HEK293 (cell line): ENCODE data around the gene LCN6.

Experiments used
- CTCF ChIA-PET: fragments of 350-600 bp; formaldehyde crosslinking; extraction: SDS; loops from one replicate; lab custom pipeline; 2021; ENCODE audit warnings: antibody characterized with exemption; lab: Yijun Ruan, JAX
- POLR2A ChIA-PET: fragments of 300-600 bp; formaldehyde crosslinking; extraction: SDS; loops from one replicate; lab custom pipeline; 2020; ENCODE audit warnings: antibody characterized with exemption, inconsistent platforms; lab: Yijun Ruan, JAX
- H3K27ac ChIP-seq: fragments of 200-500 bp; sonication (Bioruptor generic); 2 replicates; pipeline ENCODE4 v1.5.1; 2014; ENCODE audit warnings: low read depth, low read length, control low read depth, inconsistent platforms; ENCODE audit errors: extremely low read depth
- H3K36me3 ChIP-seq, 2 experiments: fragments of 200-500 bp in 1 of 2; sonication (Bioruptor generic) in 1 of 2; 1 replicate in 1 of 2; 2 replicates in 1 of 2; pipeline ENCODE4 v1.5.1; 2014 to 2017; ENCODE audit warnings: inconsistent platforms in 2 of 2, low read length in 2 of 2; ENCODE audit not compliant: control insufficient read depth in 2 of 2, insufficient read depth in 1 of 2
- H3K4me1 ChIP-seq: fragments of 200-500 bp; sonication (Bioruptor generic); 2 replicates; pipeline ENCODE4 v1.5.1; 2014; ENCODE audit warnings: mild to moderate bottlenecking, low read length, inconsistent platforms; ENCODE audit not compliant: control insufficient read depth, insufficient read depth
- H3K4me3 ChIP-seq: 2 replicates; pipeline ENCODE4 v1.5.1; 2011; ENCODE audit warnings: low read depth, mild to moderate bottlenecking, control low read depth, low read length, moderate library complexity
- H3K9me3 ChIP-seq: fragments of 200-500 bp; sonication (Bioruptor generic); 2 replicates; pipeline ENCODE4 v1.5.1; 2014; ENCODE audit warnings: low read depth, low read length, inconsistent platforms; ENCODE audit not compliant: control insufficient read depth, insufficient read depth
- GLIS1 ChIP-seq: fragments of 450-650 bp; formaldehyde crosslinking; IDR thresholded peaks from 2 replicates; pipeline ENCODE4 v1.5.1; 2016; ENCODE audit warnings: missing biosample characterization, missing genetic modification characterization
- GLIS2 ChIP-seq: fragments of 450-650 bp; formaldehyde crosslinking; IDR thresholded peaks from 2 replicates; pipeline ENCODE4 v1.5.1; 2016; ENCODE audit warnings: missing biosample characterization, missing genetic modification characterization
- IKZF3 ChIP-seq: fragments of 450-650 bp; IDR thresholded peaks from 2 replicates; pipeline ENCODE4 v1.5.0; 2018; ENCODE audit warnings: missing biosample characterization, mild to moderate bottlenecking, missing genetic modification characterization, moderate library complexity
- KLF1 ChIP-seq: fragments of 450-650 bp; formaldehyde crosslinking; IDR thresholded peaks from 2 replicates; pipeline ENCODE4 v1.5.1; 2016; ENCODE audit warnings: missing biosample characterization, missing genetic modification characterization
- KLF8 ChIP-seq: fragments of 450-650 bp; formaldehyde crosslinking; IDR thresholded peaks from 2 replicates; pipeline ENCODE4 v1.5.1; 2016; ENCODE audit warnings: missing biosample characterization, missing genetic modification characterization
- KLF9 ChIP-seq: fragments of 450-650 bp; formaldehyde crosslinking; IDR thresholded peaks from 2 replicates; pipeline ENCODE4 v1.5.1; 2016; ENCODE audit warnings: missing biosample characterization, missing genetic modification characterization, low read depth
- MEIS1 ChIP-seq: sonication (generic); formaldehyde crosslinking; IDR thresholded peaks from 2 replicates; pipeline ENCODE4 v1.8.1; 2022; ENCODE audit warnings: missing genetic modification reagents, mild to moderate bottlenecking, borderline replicate concordance
- SETDB1 ChIP-seq: IDR thresholded peaks from one replicate; pipeline ENCODE4 v1.6.1; 2017; ENCODE audit warnings: mild to moderate bottlenecking, low read length, moderate library complexity, mixed read lengths; ENCODE audit not compliant: insufficient read length
- SP3 ChIP-seq: fragments of 450-650 bp; formaldehyde crosslinking; IDR thresholded peaks from 2 replicates; pipeline ENCODE4 v1.5.1; 2016; ENCODE audit warnings: missing biosample characterization, missing genetic modification characterization
- WT1 ChIP-seq: fragments of 450-650 bp; formaldehyde crosslinking; IDR thresholded peaks from 2 replicates; pipeline ENCODE4 v1.5.1; 2016; ENCODE audit warnings: missing biosample characterization, missing genetic modification characterization
- ZNF223 ChIP-seq: fragments of 450-650 bp; formaldehyde crosslinking; IDR thresholded peaks from 2 replicates; pipeline ENCODE4 v1.5.1; 2016; ENCODE audit warnings: missing biosample characterization, missing genetic modification characterization
- ZNF366 ChIP-seq: fragments of 450-650 bp; formaldehyde crosslinking; conservative IDR thresholded peaks from 2 replicates; pipeline ENCODE4 v1.5.1; 2016; ENCODE audit warnings: missing biosample characterization, missing genetic modification characterization
- ZNF394 ChIP-seq: fragments of 450-650 bp; formaldehyde crosslinking; IDR thresholded peaks from 2 replicates; pipeline ENCODE4 v1.5.1; 2016; ENCODE audit warnings: missing biosample characterization, missing genetic modification characterization, mild to moderate bottlenecking, moderate library complexity, borderline replicate concordance
- ZNF423 ChIP-seq: fragments of 450-650 bp; formaldehyde crosslinking; IDR thresholded peaks from 2 replicates; pipeline ENCODE4 v1.5.1; 2016; ENCODE audit warnings: missing biosample characterization, missing genetic modification characterization
- ZNF600 ChIP-seq: fragments of 450-650 bp; formaldehyde crosslinking; IDR thresholded peaks from 2 replicates; pipeline ENCODE4 v1.5.1; 2016; ENCODE audit warnings: missing biosample characterization, missing genetic modification characterization
- ZNF707 ChIP-seq: fragments of 450-650 bp; formaldehyde crosslinking; IDR thresholded peaks from 2 replicates; pipeline ENCODE4 v1.5.1; 2016; ENCODE audit warnings: missing biosample characterization, missing genetic modification characterization
- ZSCAN16 ChIP-seq: fragments of 450-650 bp; formaldehyde crosslinking; IDR thresholded peaks from 2 replicates; pipeline ENCODE4 v1.5.1; 2016; ENCODE audit warnings: missing biosample characterization, missing genetic modification characterization
- TF ChIP-seq, protein P1 (sequence below): fragments of 450-650 bp; formaldehyde crosslinking; IDR thresholded peaks from 2 replicates; pipeline ENCODE4 v1.5.1; 2016; ENCODE audit warnings: missing biosample characterization, missing genetic modification characterization
- TF ChIP-seq, protein P2 (sequence below): fragments of 450-650 bp; formaldehyde crosslinking; IDR thresholded peaks from 2 replicates; pipeline ENCODE4 v1.5.1; 2016; ENCODE audit warnings: missing biosample characterization, missing genetic modification characterization
- TF ChIP-seq, protein P3 (sequence below): fragments of 450-650 bp; formaldehyde crosslinking; IDR thresholded peaks from 2 replicates; pipeline ENCODE4 v1.5.0; 2017; ENCODE audit warnings: missing biosample characterization, missing genetic modification characterization, borderline replicate concordance
- TF ChIP-seq, protein P4 (sequence below): fragments of 450-650 bp; formaldehyde crosslinking; IDR thresholded peaks from 2 replicates; pipeline ENCODE4 v1.5.1; 2017; ENCODE audit warnings: missing biosample characterization, missing genetic modification characterization
- TF ChIP-seq, protein P5 (sequence below): fragments of 450-650 bp; formaldehyde crosslinking; conservative IDR thresholded peaks from 2 replicates; pipeline ENCODE4 v1.5.1; 2016; ENCODE audit warnings: low read depth, missing biosample characterization, missing genetic modification characterization

Gene LCN6

DNA sequence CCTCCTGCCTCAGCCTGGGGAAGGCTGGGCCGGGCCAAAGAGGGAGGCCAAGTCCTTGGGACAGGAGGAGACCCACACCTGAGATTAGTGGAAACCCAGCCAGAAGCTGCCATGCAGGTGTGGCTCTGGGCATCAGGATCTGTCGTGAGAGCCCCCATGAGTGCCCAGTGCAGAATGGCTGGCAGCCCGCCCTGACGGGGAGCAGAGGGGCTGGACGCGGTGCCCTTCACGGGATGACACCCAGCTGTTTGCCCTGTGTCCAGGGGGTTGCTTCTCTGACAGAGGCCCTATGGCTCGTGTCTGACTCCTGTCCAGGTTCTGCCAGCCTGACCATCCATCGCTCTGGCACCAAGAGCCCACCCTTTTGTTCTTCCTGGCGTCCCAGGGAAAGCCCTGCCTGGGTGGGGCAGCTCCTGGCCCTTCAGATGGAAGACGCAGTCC lies 27.4 kb downstream of the LCN6 start (continued):
- TF ChIP-seq, protein P1, sequence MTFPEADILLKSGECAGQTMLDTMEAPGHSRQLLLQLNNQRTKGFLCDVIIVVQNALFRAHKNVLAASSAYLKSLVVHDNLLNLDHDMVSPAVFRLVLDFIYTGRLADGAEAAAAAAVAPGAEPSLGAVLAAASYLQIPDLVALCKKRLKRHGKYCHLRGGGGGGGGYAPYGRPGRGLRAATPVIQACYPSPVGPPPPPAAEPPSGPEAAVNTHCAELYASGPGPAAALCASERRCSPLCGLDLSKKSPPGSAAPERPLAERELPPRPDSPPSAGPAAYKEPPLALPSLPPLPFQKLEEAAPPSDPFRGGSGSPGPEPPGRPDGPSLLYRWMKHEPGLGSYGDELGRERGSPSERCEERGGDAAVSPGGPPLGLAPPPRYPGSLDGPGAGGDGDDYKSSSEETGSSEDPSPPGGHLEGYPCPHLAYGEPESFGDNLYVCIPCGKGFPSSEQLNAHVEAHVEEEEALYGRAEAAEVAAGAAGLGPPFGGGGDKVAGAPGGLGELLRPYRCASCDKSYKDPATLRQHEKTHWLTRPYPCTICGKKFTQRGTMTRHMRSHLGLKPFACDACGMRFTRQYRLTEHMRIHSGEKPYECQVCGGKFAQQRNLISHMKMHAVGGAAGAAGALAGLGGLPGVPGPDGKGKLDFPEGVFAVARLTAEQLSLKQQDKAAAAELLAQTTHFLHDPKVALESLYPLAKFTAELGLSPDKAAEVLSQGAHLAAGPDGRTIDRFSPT (tag by site-specific recombination) = peak; percentile 58
- TF ChIP-seq ZNF394 (tag by site-specific recombination) = no peak

DNA sequence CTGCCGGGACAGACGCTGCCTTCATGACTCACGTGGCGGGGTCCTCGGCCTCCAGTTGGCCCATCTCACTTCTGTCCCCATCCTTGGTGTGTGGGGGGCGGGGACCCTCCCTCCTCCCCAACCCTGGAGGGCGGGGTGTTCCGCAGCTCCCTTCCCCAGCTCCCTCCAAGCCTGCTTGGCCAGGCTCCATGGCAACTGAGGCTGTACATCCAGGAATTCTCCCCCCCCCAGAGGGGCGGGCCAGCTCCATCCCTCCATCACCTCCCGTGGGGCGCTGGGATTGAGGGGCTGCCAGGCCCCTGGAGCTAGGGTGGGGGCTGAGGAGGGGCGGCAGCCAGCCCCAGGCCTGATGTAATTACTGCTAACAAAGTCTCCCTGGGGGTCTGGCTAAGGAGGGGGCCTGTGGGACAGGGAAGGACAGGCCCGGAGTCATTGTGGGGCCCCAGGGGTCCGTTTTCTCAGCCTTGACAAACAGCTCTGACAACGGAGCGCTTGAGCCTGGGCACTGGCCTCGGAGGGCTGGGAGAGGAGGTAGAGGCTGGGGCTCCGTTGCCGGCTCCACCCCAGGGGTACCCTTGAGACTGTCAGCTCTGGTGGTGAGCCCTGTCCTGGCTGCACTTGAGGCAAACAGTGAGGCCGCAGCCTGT lies 28.0 kb downstream of the LCN6 start:
- no peak overlapping the region for H3K4me3 ChIP-seq
- POLR2A ChIA-PET = interaction anchor here (0.5 to 1.8 kb wide), 3 partner anchors 34 to 350 kb away, joined by 3 to 8 read pairs (median 4); partner anchors contain the start of genes AGPAT2 and SAPCD2
- H3K4me1 ChIP-seq = no peaks in the 10 kb centered on the region
- H3K36me3 ChIP-seq = peaks cover 0 to 67% of the 10 kb centered on the region in 2 experiments; a peak in 2 of 3 replicates
- H3K9me3 ChIP-seq = no peaks in the 10 kb centered on the region
- CTCF ChIA-PET = interaction anchor here (0.7 to 1.2 kb wide), 2 partner anchors 54 to 376 kb away, joined by 3 read pairs; no protein-coding TSS in a partner anchor
- no peak overlapping the region for H3K27ac ChIP-seq
- TF ChIP-seq MEIS1 (CRISPR knock-in tag) = no peak
- TF ChIP-seq, protein P2, sequence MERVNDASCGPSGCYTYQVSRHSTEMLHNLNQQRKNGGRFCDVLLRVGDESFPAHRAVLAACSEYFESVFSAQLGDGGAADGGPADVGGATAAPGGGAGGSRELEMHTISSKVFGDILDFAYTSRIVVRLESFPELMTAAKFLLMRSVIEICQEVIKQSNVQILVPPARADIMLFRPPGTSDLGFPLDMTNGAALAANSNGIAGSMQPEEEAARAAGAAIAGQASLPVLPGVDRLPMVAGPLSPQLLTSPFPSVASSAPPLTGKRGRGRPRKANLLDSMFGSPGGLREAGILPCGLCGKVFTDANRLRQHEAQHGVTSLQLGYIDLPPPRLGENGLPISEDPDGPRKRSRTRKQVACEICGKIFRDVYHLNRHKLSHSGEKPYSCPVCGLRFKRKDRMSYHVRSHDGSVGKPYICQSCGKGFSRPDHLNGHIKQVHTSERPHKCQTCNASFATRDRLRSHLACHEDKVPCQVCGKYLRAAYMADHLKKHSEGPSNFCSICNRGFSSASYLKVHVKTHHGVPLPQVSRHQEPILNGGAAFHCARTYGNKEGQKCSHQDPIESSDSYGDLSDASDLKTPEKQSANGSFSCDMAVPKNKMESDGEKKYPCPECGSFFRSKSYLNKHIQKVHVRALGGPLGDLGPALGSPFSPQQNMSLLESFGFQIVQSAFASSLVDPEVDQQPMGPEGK (tag by site-specific recombination) = peak; percentile 81
- peak; percentile 78 for TF ChIP-seq KLF1
- TF ChIP-seq, protein P3, sequence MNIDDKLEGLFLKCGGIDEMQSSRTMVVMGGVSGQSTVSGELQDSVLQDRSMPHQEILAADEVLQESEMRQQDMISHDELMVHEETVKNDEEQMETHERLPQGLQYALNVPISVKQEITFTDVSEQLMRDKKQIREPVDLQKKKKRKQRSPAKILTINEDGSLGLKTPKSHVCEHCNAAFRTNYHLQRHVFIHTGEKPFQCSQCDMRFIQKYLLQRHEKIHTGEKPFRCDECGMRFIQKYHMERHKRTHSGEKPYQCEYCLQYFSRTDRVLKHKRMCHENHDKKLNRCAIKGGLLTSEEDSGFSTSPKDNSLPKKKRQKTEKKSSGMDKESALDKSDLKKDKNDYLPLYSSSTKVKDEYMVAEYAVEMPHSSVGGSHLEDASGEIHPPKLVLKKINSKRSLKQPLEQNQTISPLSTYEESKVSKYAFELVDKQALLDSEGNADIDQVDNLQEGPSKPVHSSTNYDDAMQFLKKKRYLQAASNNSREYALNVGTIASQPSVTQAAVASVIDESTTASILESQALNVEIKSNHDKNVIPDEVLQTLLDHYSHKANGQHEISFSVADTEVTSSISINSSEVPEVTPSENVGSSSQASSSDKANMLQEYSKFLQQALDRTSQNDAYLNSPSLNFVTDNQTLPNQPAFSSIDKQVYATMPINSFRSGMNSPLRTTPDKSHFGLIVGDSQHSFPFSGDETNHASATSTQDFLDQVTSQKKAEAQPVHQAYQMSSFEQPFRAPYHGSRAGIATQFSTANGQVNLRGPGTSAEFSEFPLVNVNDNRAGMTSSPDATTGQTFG = no peak
- peak; percentile 78 for TF ChIP-seq IKZF3 (tag by site-specific recombination)
- TF ChIP-seq ZNF600 (tag by site-specific recombination) = peak; percentile 73
- peak; percentile 71; the same call in 1 of the 2 replicates for TF ChIP-seq ZNF223 (tag by site-specific recombination)
- peak; percentile 90 for TF ChIP-seq GLIS2
- TF ChIP-seq, protein P4, sequence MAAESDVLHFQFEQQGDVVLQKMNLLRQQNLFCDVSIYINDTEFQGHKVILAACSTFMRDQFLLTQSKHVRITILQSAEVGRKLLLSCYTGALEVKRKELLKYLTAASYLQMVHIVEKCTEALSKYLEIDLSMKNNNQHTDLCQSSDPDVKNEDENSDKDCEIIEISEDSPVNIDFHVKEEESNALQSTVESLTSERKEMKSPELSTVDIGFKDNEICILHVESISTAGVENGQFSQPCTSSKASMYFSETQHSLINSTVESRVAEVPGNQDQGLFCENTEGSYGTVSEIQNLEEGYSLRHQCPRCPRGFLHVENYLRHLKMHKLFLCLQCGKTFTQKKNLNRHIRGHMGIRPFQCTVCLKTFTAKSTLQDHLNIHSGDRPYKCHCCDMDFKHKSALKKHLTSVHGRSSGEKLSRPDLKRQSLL (tag by site-specific recombination) = peak; percentile 98
- 0 out of 2 replicates have a peak, but pooled peaks have one; percentile 23 for TF ChIP-seq SP3
- TF ChIP-seq KLF8 (tag by site-specific recombination) = peak; percentile 75
- TF ChIP-seq ZNF423 (tag by site-specific recombination) = peak; percentile 34; the same call in 1 of the 2 replicates
- TF ChIP-seq WT1 (tag by site-specific recombination) = peak; percentile 54; the same call in 1 of the 2 replicates
- peak; percentile 65 for TF ChIP-seq KLF9 (tag by site-specific recombination)
- TF ChIP-seq ZSCAN16 (tag by site-specific recombination) = peak; percentile 69
- peak; percentile 82 for TF ChIP-seq ZNF366 (tag by site-specific recombination)
- TF ChIP-seq GLIS1 = peak; percentile 98
- TF ChIP-seq, protein P5, sequence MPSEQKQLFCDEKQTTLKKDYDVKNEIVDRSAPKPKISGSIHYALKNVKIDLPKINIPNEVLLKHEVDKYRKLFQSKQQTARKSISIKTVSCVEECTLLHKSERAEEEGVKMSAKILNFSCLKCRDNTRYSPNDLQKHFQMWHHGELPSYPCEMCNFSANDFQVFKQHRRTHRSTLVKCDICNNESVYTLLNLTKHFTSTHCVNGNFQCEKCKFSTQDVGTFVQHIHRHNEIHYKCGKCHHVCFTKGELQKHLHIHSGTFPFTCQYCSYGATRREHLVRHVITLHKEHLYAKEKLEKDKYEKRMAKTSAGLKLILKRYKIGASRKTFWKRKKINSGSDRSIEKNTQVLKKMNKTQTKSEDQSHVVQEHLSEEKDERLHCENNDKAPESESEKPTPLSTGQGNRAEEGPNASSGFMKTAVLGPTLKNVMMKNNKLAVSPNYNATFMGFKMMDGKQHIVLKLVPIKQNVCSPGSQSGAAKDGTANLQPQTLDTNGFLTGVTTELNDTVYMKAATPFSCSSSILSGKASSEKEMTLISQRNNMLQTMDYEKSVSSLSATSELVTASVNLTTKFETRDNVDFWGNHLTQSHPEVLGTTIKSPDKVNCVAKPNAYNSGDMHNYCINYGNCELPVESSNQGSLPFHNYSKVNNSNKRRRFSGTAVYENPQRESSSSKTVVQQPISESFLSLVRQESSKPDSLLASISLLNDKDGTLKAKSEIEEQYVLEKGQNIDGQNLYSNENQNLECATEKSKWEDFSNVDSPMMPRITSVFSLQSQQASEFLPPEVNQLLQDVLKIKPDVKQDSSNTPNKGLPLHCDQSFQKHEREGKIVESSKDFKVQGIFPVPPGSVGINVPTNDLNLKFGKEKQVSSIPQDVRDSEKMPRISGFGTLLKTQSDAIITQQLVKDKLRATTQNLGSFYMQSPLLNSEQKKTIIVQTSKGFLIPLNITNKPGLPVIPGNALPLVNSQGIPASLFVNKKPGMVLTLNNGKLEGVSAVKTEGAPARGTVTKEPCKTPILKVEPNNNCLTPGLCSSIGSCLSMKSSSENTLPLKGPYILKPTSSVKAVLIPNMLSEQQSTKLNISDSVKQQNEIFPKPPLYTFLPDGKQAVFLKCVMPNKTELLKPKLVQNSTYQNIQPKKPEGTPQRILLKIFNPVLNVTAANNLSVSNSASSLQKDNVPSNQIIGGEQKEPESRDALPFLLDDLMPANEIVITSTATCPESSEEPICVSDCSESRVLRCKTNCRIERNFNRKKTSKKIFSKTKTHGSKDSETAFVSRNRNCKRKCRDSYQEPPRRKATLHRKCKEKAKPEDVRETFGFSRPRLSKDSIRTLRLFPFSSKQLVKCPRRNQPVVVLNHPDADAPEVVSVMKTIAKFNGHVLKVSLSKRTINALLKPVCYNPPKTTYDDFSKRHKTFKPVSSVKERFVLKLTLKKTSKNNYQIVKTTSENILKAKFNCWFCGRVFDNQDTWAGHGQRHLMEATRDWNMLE = no peak
- TF ChIP-seq ZNF707 (tag by site-specific recombination) = no peak
- TF ChIP-seq SETDB1 = no peak
